NCI-H2107 (cell line): ENCODE results near the gene KLRC3.
A peak's percentile ranks its signal among the peaks of the same experiment; 100 is the strongest.
"Not testable (repeated sequence)": the region's sequence is repeated elsewhere in the genome, so short reads cannot be mapped to it uniquely, and the experiment has no call there.

ENCODE experiments used
- DNase-seq: peaks from one replicate; lab custom pipeline; 2025; lab: John Stamatoyannopoulos, UW

KLRC3 gene

DNA sequence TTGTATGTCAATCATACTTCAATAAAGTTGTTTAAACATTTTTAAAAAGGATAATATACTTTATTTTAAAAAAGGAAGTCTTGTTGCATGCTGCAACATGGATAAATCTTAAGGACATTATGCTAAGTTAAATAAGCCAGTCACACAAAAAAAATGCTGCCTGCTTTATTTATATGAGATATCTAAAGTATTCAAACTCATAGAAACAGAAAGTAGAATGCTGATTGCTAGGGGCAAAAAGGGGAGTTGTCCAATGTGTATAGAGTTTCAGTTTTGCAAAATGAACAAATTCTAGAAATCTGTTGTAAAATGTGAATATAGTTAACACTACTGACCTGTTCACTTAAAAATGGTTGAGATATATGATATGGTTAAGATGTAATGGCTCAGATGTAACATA is 19.6 kb downstream of the KLRC3 start:
- no peak for DNase-seq

DNA sequence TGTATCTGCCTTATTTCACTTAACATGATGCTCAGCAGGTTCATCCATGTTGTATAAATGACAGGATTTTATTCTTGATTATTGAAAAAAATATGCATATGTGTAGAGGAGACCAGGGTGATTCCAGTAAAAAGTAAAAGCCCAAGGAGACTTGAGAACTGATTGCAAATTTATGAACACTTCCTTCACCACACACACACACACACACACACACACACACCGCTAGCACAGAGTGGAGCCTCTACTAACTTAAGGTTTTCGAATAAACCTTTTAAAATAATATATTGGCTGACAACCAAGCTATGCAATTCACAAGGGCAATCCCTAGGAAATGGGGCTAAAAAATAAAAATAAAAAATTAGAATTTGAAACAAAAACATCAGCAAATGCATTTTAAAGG is 22.2 kb downstream of the KLRC3 start:
- no peak for DNase-seq

DNA sequence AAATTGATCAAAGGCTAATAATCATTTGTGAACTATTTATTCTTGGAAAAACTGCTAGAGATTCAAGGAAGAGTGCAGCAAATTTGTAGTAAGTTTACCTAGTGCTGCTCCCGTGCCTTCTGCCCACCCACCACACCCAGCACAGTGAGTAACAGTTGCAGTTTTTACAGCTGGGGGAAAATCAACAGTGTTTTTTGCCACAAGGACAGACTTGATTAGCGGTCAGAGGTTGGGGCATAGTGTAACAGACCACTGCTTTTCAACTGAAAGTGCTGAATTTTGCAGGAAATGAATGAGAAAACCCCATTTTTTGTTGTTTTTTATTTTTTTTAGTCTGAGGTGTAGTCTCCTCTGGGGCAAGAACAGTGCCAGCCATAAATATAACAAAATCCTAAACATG is 23.1 kb downstream of the KLRC3 start:
- no peak for DNase-seq

DNA sequence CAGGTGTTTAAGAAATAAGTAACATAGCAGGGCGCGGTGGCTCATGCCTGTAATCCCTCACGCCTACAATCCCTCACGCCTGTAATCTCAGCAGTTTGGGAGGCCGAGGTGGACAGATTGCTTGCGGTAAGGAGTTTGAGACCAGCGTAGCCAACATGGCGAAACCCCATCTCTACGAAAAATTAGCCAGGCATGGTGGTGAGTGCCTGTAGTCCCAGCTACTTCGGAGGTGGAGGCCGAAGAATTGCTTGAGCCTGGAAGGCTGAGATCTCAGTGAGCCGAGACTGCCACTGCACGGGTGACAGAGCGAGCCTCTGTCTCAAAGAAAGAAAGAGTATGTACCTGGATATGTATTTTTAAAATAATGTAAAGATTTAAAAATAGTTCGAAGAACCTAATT is 24.2 kb downstream of the KLRC3 start:
- not testable (repeated sequence) for DNase-seq

DNA sequence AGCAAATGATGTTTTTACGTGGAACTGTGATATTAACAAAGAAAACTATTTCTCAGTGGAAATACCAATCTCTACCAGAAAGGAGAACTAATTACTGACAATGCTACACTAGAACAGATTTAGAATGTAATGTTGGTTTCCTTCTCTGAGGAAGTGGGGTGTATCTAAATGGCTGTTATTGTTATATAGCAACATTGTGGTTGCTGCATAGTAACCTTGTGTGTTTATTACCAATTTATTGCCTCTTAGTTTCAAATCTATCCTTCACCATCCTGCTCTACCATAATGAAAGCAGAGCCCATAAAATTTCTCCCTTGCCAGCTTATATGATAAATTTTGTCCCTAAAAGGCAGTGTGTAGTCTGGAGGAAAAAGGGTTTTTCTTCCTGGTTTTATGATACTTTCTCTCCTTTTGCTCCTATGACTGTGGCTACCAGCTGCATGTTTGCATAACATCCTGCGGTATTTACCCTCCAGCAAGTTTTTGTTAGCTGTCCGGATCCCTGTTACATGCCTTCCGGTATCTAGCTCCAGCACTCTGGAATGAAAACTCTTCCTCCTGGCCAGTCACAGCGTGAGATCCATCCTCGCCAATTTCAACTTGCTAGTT is 24.9 kb downstream of the KLRC3 start:
- no peak for DNase-seq

DNA sequence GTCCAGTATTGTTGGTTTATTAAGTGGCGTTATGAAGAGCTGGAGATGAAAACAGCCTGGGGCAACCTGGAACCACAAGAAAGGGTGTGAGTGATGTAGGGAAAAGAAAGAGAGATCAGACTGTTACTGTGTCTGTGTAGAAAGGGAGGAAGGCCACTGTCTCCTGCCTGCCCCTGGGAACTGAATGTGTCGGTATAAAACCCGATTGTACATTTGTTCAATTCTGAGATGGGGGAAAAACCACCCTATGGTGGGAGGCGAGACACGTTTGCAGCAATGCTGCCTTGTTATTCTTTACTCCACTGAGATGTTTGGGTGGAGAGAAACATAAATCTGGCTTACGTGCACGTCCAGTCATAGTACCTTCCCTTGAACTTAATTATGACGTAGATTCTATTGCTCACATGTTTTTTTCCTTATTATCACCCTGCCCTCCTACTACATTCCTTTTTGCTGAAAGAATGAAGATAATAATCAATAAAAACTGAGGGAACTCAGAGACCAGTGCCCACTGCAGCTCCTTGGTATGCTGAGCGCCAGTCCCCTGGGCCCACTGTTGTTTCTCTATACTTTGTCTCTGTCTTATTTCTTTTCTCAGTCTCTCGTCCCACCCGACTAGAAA is 25.8 kb downstream of the KLRC3 start:
- DNase-seq = not testable (repeated sequence)

DNA sequence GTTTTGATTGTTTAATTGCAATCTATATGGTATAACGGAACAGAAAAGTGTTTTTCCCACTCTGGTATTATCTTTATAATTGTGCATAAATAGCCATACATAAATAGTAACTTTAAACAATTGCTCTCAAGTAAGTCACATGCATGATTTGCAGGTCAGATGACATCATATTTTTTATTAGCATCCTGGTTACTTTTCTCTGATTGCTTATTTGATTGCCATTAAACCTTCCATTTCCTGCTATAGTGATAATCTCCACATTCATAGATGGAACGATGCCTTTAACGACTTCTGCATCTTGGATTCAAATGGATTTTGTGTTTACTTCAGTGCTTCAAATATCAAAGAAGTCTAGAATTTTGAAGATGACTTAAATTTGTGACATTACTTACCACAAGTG is 27.1 kb downstream of the KLRC3 start:
- DNase-seq = no peak

DNA sequence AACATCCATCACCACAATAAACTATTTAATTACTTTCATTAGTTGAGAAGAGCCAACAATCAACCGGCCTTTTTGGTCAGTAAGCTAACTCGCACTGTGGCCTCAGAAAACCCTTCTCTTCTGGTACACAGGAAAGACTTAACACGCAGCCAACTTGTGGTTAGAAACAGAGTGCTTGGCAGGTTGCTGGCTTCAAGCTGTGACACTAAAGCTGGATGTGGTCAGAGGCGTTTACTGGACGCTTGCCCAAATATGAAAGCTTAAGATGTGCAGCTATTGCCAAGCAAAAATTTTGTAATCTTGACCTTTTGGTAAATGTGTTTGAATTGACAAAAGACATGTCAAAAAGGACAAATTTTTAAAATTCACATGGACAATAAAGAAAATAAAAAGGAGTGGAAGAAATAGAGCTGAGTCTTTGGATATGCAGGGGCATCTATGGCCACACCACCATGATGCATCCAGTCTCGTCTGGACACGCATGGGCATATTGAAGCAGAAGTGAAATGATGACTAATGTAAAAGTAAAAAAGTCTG is 27.9 kb downstream of the KLRC3 start:
- DNase-seq = peak; percentile 28

DNA sequence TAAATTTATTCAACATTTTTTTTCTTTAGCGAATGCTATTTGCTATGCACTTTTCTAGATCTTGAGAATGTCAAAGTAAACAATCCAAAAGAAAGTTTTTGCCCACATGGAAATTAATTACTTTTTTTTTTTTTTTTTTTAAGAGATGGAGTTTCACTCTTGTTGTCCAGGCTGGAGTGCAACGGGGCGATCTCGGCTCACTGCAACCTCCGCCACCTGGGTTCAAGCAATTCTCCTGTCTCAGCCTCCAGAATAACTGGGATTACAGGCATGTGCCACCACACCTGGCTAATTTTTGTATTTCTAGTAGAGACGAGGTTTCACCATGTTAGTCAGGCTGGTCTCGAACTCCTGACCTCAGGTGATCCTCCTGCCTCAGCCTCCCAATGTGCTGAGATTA is 29.4 kb downstream of the KLRC3 start:
- DNase-seq = not testable (repeated sequence)

DNA sequence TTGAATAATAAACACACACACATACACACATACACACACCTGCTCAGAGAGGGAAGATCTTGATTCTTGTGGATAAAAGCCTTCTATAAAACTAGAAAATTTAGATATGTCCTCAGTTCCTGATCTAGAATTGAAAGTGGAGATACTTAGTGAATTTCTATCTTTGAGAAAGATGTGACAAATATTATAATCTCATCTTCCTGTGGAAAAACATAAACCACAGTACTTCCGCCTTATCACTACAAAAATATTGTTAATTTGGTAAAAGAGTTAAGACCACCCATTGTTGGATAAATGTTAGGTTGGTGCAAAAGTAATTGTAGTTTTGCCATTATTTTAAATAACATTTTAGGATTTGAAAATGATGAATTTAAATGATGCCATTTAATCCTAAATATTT is 30.5 kb downstream of the KLRC3 start, which contains the start of gene KLRK1:
TSS of gene KLRK1 (minus strand) at position 138 of the 400 bp plus-strand sequence. CDS start 1,231 bp downstream, outside the sequence.
- no peak for DNase-seq

DNA sequence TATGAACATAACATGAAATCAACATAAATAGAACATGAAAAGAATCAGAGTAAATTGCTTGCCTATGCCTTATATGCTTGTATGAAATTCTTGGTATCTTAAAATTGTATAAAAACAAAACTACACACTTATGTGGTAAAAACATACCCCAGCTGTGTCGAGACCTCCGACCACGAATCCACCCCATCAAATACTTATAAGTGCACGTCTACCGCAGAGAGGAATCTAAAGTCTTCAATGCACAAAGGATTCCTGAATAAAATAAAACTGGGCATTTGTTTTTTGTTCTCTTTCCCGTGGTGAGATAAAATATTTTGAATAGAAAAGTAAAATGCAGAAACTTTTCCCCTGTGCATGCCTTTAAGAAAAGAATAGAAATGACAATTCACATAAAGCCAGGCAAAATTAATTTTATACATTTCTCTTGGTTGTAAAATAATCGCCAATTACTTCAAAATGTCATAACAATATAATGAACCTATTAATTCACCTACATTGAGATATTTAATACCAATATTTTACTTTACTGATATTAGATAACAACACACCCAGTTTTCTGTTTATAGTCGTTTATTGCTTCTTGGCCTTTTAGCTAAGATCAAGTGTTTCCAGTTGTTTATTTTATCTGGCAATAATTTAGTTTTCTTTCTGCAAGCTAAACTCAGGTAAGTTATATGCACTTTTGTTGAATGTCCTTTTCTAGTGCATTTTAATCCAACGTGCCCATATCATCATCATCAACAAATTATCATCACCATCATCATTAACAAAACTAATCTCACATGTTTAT is 31.6 kb downstream of the KLRC3 start:
- no peak for DNase-seq

DNA sequence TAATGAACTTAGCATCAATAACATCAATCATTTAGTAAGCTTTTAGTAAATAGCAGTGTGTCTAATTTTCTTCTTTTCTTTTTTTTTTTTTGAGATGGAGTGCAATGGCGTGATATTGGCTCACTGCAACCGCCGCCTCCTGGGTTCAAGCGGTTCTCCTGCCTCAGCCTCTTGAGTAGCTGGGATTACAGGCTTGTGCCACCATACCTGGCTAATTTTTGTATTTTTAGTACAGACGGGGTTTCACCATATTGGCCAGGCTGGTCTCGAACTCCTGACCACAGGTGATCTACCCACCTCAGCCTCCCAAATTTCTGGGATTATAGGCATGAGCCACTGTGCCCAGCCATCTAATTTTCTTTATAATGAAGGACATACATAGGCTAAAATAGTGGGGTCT is 32.9 kb downstream of the KLRC3 start:
- not testable (repeated sequence) for DNase-seq

DNA sequence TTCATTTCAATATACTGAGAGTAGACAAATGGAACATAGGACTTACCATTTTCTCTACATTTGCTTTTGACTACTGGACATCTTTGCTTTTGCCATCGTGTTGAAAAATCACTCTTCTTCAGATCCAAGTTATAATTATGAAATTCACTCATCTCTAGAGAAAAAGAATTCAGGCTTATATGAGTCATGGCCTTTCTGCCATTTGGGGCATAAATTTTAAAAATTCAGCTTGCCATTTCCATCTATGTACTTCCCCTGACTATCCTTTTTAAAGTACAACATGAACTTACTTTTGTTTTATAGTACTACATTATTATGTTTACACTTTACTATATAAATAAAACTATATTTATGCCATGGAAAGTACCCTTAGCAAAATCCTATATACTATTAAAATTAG is 33.5 kb downstream of the KLRC3 start:
- DNase-seq = no peak

DNA sequence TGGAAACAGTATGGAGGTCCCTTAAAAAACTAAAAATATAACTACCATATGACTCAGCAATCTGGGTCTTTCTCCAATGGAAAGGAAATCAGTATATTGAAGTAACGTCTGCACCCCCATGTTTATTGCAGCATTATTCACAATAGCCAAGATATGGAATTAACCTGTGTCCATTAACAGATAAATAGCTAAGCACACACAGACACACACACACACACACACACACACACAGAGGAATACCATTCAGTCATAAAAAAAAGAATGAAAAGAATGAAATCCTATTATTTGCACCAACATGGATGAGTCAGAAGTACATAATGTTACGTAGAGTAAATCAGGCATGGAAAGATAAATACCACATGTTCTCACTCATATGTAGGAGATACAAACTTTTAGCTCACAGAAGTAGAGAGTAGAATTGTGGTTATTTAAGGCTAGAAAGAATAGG is 35.2 kb downstream of the KLRC3 start:
- no peak for DNase-seq

DNA sequence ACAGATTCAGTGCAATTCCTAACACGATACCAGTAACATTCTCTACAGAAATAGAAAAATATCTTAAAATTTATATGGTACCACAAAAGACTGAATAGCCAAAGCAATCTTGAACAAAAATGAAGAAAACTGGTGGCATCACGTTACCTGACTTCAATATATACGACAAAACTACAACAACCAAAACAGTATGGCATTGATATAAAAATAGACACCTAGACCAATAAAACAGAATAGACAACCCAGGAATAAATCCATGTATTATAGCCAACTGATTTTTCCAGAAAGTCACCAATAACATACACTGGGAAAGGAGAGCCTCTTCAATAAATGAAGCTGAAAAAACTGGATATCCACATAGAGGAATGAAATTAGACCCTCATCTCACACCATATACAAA is 36.2 kb downstream of the KLRC3 start:
- no peak for DNase-seq

DNA sequence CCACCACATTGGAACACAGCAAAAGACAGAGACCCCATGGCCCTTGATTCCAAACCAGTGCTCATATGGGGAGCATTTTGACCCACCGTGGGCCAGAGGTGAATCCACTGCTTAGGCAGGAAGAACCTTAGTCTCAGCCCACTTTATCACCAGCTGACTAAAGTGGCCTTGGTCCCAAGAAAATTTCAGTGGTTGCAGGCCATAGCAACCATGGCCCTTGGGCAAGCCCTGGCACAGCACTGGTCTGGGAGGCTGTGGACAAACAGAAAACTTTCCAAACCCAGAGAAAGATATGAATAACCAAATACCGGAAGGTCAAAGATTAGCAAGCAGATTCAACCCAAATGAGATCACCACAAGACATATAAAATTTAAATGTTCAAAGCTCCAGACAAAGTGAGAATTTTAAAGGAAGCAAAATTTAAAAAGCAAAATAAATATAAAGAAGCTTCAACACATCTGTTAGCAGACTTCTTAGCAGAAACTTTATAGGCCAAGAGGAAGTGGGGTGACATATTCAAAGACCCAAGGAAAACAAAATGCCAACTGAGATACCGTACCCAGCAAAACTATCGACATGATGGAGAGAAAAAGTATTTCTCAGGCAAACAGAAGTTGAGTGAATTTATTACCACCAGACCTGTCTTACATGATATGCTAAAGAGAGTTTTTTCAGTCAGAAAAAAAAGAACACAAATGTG is 38.3 kb downstream of the KLRC3 start:
- DNase-seq = no peak

DNA sequence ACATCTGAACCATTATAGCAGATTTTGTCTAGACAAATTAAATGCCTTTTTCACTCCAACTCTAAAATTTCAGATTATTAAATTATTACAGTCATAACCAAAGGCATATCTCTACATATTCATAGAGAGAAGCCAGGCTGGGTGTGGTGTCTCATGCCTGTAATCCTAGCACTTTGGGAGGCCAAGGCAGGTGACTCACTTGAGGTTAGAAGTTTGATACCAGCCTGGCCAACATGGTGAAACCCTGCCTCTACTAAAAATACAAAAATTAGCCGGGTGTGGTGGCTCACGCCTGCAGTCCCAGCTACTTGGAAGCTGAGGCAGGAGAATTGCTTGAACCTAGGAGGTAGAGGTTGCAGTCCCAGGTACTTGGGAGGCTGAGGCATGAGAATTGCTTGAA is 41.7 kb downstream of the KLRC3 start:
- DNase-seq = not testable (repeated sequence)

DNA sequence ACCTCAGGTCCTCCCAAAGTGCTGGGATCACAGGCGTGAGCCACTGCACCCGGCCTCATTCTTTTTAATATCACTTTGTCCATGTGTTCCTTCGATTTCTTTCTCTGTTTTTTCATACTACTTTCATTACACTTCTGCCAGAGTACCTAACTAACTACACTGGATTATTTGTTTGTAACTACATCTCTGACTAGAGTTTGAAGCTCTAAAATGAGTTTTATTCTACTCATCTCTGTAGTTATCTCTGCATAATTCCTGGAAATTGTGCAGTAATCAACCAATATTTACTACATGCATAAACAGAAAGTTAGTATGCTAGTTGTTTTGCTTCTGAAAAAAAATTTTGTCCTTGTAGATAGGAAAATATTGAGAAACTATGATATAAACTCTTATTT is 45.8 kb downstream of the KLRC3 start:
- no peak for DNase-seq

DNA sequence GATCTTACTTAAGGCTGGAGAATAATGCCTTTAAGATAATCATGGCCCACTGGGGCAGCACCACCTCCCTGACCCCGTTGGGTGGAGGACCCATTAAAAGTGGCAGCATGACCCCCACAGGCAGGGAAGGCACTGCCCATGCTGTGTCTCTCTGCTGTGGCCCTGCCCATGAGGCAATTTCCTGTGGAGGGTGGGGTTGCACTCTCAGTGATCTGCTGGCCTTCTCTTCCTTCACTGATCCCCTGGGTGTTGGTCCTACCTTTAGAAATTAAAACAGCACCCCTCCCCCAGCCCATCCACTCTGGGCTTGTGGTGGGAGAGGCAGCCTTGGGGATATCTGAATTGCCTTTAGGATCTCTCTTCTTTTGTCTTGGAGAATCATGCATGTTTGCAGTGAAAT is 47.8 kb downstream of the KLRC3 start:
- no peak for DNase-seq

DNA sequence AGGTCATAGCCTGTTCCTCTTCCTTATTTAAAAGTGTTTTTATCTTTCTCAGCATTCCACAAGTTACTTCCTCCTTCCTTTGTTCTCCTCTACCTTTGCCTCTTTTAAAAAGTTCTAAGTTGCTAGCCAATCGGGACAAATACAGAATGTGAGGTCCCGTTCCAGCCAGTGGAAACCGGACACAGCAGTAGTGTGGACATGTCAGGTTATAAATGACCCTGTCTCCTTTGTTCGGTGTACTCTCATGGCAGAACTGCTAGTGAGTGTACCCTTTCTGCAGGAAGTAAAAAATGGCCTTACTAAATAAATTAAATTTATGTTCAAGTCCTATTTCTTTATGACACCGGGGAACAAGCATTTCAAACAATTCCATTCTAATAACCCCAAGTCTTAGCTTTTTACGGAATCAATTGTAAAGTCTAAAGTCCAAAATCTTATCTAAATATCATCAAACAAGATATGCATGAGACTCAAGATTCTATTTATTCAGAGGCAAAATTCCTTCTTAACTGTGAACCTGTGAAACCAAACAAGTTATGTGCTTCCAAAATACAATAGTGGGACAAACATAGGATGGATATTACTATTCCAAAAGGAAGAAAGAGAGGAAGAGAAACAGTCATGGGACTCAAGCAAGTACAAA is 48.4 kb downstream of the KLRC3 start:
- not testable (repeated sequence) for DNase-seq

DNA sequence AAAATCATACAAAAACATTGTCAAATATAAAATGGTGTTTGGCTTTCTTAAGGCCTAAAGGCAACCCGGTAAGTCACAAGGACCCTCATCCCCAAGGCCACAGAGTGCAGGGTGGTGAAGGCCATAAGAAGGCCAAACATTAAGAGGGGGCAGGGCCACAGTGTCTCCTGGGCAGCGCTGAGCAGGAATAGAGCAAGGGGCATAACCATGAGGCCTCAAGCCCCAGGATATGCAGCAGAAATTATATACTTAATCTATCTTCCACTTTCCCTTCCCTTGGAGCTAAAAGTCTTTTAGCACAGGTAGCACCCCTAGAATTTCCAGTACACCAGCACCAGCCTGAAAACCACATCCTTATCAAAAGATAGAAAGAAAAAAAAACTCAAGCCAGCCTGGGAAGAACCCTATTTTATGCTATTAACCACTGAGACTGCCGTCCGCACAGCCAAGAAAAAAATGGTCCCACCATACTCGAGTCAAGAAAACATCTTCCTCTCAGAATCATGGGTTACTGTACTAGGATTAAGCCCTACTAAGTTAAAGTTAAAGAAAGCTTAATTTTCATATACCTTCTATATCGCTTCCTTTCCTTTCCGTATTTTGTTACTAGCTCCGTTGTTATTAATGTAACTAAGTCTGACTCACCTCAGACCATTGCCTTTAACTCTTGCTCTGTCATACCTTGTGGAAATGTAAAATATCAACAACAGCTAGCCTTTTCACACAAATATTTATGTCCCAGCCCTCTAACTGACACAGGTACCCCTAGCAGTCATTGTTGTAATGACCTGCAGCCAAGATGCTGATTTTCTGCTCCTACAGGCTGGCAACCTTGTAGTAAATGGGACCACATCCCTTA is 50.6 kb downstream of the KLRC3 start:
- no peak for DNase-seq
